Hair follicular keratinocyte (primary cell): ENCODE results near the gene TACSTD2. TPM values are rescaled to one million over a fixed set of nuclear protein-coding genes. Genes with fewer than 3 reads are reported as not detected.

Experiments
- total RNA-seq: library from RNA; depleted of rRNA; stranded (reverse); fragments of >200 nt; gene quantifications from 2 replicates; pipeline ENCODE4 v1.2.3, GENCODE V29; 2015

TACSTD2 gene
- 45.0 and 54.6 TPM in 2 replicates for total RNA-seq

GRCh38 chr1:58576727-58577653 is at the start of gene TACSTD2:
Gene TACSTD2, minus strand, starts transcription at chr1:58577252. Its CDS starts 96 bp downstream, at chr1:58577156.

GRCh38 chr1:58546520-58547308 is 30.3 kb downstream of the TACSTD2 start, which contains the start of gene OMA1:
Gene OMA1, minus strand, starts transcription at chr1:58546726. Its CDS starts 7,432 bp downstream, at chr1:58539294.

Other genes starting within 250 kb of the TACSTD2 start
- 15.3 and 19.3 TPM in 2 replicates for gene OMA1, start 30.5 kb downstream of the TACSTD2 start, total RNA-seq
- gene MYSM1, start 122.8 kb upstream of the TACSTD2 start, total RNA-seq, result 7.6 and 9.8 TPM in 2 replicates
- gene JUN, start 206.8 kb upstream of the TACSTD2 start, total RNA-seq, result 80.9 and 108 TPM in 2 replicates